ENCODE results near the gene LSAMP. TPM values are rescaled to one million over a fixed set of nuclear protein-coding genes. Genes with fewer than 3 reads are reported as not detected.

LSAMP gene
- total and polyA plus RNA-seq, 2 of the 13 experiments (the other 11 are each of a cell fraction or from before 2014, with no cell fraction given): not detected

GRCh38 chr3:116264546-116265319 is 180.6 kb downstream of the LSAMP start:
- Histone ChIP-seq H4K20me1 (ENCODE audit: insufficient read depth, low read length) (no peaks in the 10 kb centered on the region), H3K27me3 (ENCODE audit: control insufficient read depth in 1 of 2, insufficient read depth in 2 of 2, low read length in 2 of 2) (no peaks in the 10 kb centered on the region), H3K36me3 (replicated peaks in 1 of 2; ENCODE audit: control insufficient read depth in 1 of 2, insufficient read depth in 2 of 2, low read length in 2 of 2) (no peaks in the 10 kb centered on the region), H3K79me2 (ENCODE audit: insufficient read depth, low read length) (no peaks in the 10 kb centered on the region), H3K9ac (ENCODE audit: insufficient read depth, low read depth, low read length) (no peak overlapping the region), H2AFZ (ENCODE audit: low read length) (no peak overlapping the region), H3K4me1 (ENCODE audit: insufficient read depth, low read length) (no peaks in the 10 kb centered on the region), H3K9me3 (ENCODE audit: low read length) (no peaks in the 10 kb centered on the region), H3K27ac (ENCODE audit: extremely low read length, insufficient read depth, low read length) (no peak overlapping the region), H3K4me3 (replicated peaks in 1 of 3; ENCODE audit: insufficient read depth in 1 of 3, low read depth in 2 of 3, low read length in 3 of 3) (no peak overlapping the region), H3K4me2 (ENCODE audit: low read depth, low read length) (no peak overlapping the region)
- BruUV-seq (replicated peaks): no TSS peak
- DNase-seq (ENCODE audit: low spot score): no peak
- 0% methylated on average over 4 of the region's 4 CpGs for WGBS (ENCODE audit: low lambda C conversion rate)
- ATAC-seq: no peak
- in situ Hi-C loops (cut with HindIII; ENCODE audit: extremely low pct_ligation_motif_present, low pct_unique_long_range_greater_than_20kb): no loop called here
- FAIRE-seq: no peak
- intact Hi-C loops (cut with micrococcal nuclease; ENCODE audit: unreplicated experiment): no loop called here
- POLR2A ChIA-PET: no interaction called here
- CTCF ChIA-PET (ENCODE audit: low intra/inter-chr PET ratio, low total read pairs): no interaction called here
- TF ChIP-seq ONECUT2 (CRISPR knock-in tag; IDR thresholded peaks at IDR 0.05) (no peak), KDM4B (CRISPR knock-in tag; IDR thresholded peaks at IDR 0.05) (no peak), TBL1XR1 (IDR thresholded peaks at IDR 0.05; ENCODE audit: borderline replicate concordance, low read length, partially characterized antibody) (no peak), NFE2 (CRISPR knock-in tag; IDR thresholded peaks at IDR 0.05) (no peak), GFI1 (CRISPR knock-in tag; IDR thresholded peaks at IDR 0.05; ENCODE audit: borderline replicate concordance) (no peak), BRF2 (CRISPR knock-in tag; IDR thresholded peaks at IDR 0.05) (no peak), MZF1 (CRISPR knock-in tag; IDR thresholded peaks at IDR 0.05; ENCODE audit: borderline replicate concordance) (no peak), SRF (IDR thresholded peaks at IDR 0.05; ENCODE audit: low read depth, low read length) (no peak), ZSCAN30 (CRISPR knock-in tag; IDR thresholded peaks at IDR 0.05) (no peak), NCOR1 (IDR thresholded peaks at IDR 0.05; ENCODE audit: borderline replicate concordance, low read length) (no peak), ZKSCAN8 (CRISPR knock-in tag; IDR thresholded peaks at IDR 0.05; ENCODE audit: borderline replicate concordance) (no peak), MTF2 (CRISPR knock-in tag; IDR thresholded peaks at IDR 0.05; ENCODE audit: borderline replicate concordance) (no peak), AKAP8 (CRISPR knock-in tag; IDR thresholded peaks at IDR 0.05) (no peak), ZNF142 (CRISPR knock-in tag; IDR thresholded peaks at IDR 0.05) (no peak)

All from HepG2 (cell line).